WI38 (cell line): ENCODE measurements around the gene ROBO2.

Source experiments
- H3K4me3 ChIP-seq: 2 replicates; pipeline ENCODE4 v1.5.1; 2011; ENCODE audit warnings: low read depth, mild to moderate bottlenecking, control low read depth, low read length
- CTCF ChIP-seq: IDR thresholded peaks from 2 replicates; pipeline ENCODE4 v1.5.1; 2012; ENCODE audit warnings: low read depth, mild to moderate bottlenecking, control low read depth, low read length

ROBO2 gene

GRCh38 chr3:77460326-77460725 lies 420.4 kb downstream of the ROBO2 start:
- H3K4me3 ChIP-seq: no peak overlapping the region
- TF ChIP-seq CTCF: no peak

GRCh38 chr3:77462951-77463350 lies 423.1 kb downstream of the ROBO2 start:
- TF ChIP-seq CTCF: no peak
- no peak overlapping the region for H3K4me3 ChIP-seq

GRCh38 chr3:77464111-77464688 lies 424.3 kb downstream of the ROBO2 start:
- no peak for TF ChIP-seq CTCF
- no peak overlapping the region for H3K4me3 ChIP-seq

- no peak overlapping the region for H3K4me3 ChIP-seq
Measured at GRCh38 chr3:77466562-77467115, 426.7 kb downstream of the ROBO2 start.

GRCh38 chr3:77467702-77468625 lies 428.1 kb downstream of the ROBO2 start:
- no peak for TF ChIP-seq CTCF
- H3K4me3 ChIP-seq: no peak overlapping the region

More at GRCh38 chr3:77466562-77467115, 426.7 kb downstream of the ROBO2 start:
- TF ChIP-seq CTCF: no peak

GRCh38 chr3:77468626-77469020 lies 428.7 kb downstream of the ROBO2 start:
- no peak for TF ChIP-seq CTCF
- no peak overlapping the region for H3K4me3 ChIP-seq

- TF ChIP-seq CTCF: no peak
- H3K4me3 ChIP-seq: no peak overlapping the region
Measured at GRCh38 chr3:77475507-77475906, 435.6 kb downstream of the ROBO2 start.
